ENCODE data around the gene TM4SF1. TPM values are rescaled to one million over a fixed set of nuclear protein-coding genes. Genes with fewer than 3 reads are reported as not detected.

The TM4SF1 gene
- total RNA-seq, 4 donors from 2014 or later, result 80.4 to 96.4 (median 83.6) TPM

- no peak overlapping the region for H3K4me3 ChIP-seq
- 86% methylated on average over 5 of the region's 6 CpGs for WGBS
- DNase-seq (ENCODE audit: low spot score in 2 of 2), result no peak
- no peaks in the 10 kb centered on the region for H3K27me3 ChIP-seq
- no peak overlapping the region for H3K27ac ChIP-seq
- peaks cover 47% of the 10 kb centered on the region for H3K4me1 ChIP-seq
- H3K9me3 ChIP-seq, result no peaks in the 10 kb centered on the region
- no peaks in the 10 kb centered on the region for H3K36me3 ChIP-seq
- TF ChIP-seq CTCF (IDR thresholded peaks at IDR 0.05) (no peak), POLR2A (IDR thresholded peaks at IDR 0.05) (no peak), POLR2AphosphoS5 (IDR thresholded peaks at IDR 0.05) (no peak), EP300 (IDR thresholded peaks at IDR 0.05) (no peak)
Measured at GRCh38 chr3:149390772-149391212, 13.3 kb upstream of the TM4SF1 start.

- Histone ChIP-seq H3K4me3 (no peak overlapping the region), H3K36me3 (no peaks in the 10 kb centered on the region), H3K4me1 (peaks cover 52% of the 10 kb centered on the region), H3K27me3 (no peaks in the 10 kb centered on the region), H3K27ac (no peak overlapping the region), H3K9me3 (no peaks in the 10 kb centered on the region)
- DNase-seq (ENCODE audit: low spot score in 2 of 2), result no peak
- TF ChIP-seq CTCF (IDR thresholded peaks at IDR 0.05) (no peak), EP300 (IDR thresholded peaks at IDR 0.05) (no peak), POLR2AphosphoS5 (IDR thresholded peaks at IDR 0.05) (no peak), POLR2A (IDR thresholded peaks at IDR 0.05) (no peak)
- WGBS, result 81% methylated on average over 2 of the region's 2 CpGs
Measured at GRCh38 chr3:149390294-149390693, 12.8 kb upstream of the TM4SF1 start.

GRCh38 chr3:149388531-149389417 lies 11.3 kb upstream of the TM4SF1 start:
- H3K27ac ChIP-seq, result peak overlapping the region; percentile 92
- no peaks in the 10 kb centered on the region for H3K36me3 ChIP-seq
- no peaks in the 10 kb centered on the region for H3K9me3 ChIP-seq
- H3K4me3 ChIP-seq, result no peak overlapping the region
- H3K27me3 ChIP-seq, result no peaks in the 10 kb centered on the region
- WGBS, result 76% methylated on average over 3 of the region's 3 CpGs
- DNase-seq (ENCODE audit: low spot score in 2 of 2), result no peak
- peaks cover 55% of the 10 kb centered on the region for H3K4me1 ChIP-seq
- TF ChIP-seq EP300 (IDR thresholded peaks at IDR 0.05), result no peak
- TF ChIP-seq POLR2A (IDR thresholded peaks at IDR 0.05), result no peak
- TF ChIP-seq POLR2AphosphoS5 (IDR thresholded peaks at IDR 0.05), result no peak
- no peak for TF ChIP-seq CTCF (IDR thresholded peaks at IDR 0.05)

- Histone ChIP-seq H3K27ac (peak overlapping the region; percentile 92), H3K27me3 (no peaks in the 10 kb centered on the region), H3K9me3 (no peaks in the 10 kb centered on the region), H3K36me3 (no peaks in the 10 kb centered on the region), H3K4me1 (peaks cover 47% of the 10 kb centered on the region), H3K4me3 (no peak overlapping the region)
- TF ChIP-seq CTCF (IDR thresholded peaks at IDR 0.05) (no peak), POLR2AphosphoS5 (IDR thresholded peaks at IDR 0.05) (no peak), EP300 (IDR thresholded peaks at IDR 0.05) (no peak), POLR2A (IDR thresholded peaks at IDR 0.05) (no peak)
- DNase-seq (ENCODE audit: low spot score in 2 of 2), result no peak
- 76% methylated on average over 8 of the region's 8 CpGs for WGBS
Measured at GRCh38 chr3:149388001-149388440, 10.6 kb upstream of the TM4SF1 start.

GRCh38 chr3:149386299-149386606 lies 8.8 kb upstream of the TM4SF1 start:
- no peak for DNase-seq (ENCODE audit: low spot score in 2 of 2)
- H3K4me3 ChIP-seq, result no peak overlapping the region
- no peaks in the 10 kb centered on the region for H3K27me3 ChIP-seq
- H3K9me3 ChIP-seq, result no peaks in the 10 kb centered on the region
- H3K27ac ChIP-seq, result peak overlapping the region; percentile 92
- H3K36me3 ChIP-seq, result no peaks in the 10 kb centered on the region
- WGBS, result 42% methylated on average over 1 of the region's 1 CpG
- no peak for TF ChIP-seq CTCF (IDR thresholded peaks at IDR 0.05)
- TF ChIP-seq POLR2A (IDR thresholded peaks at IDR 0.05), result no peak
- no peak for TF ChIP-seq POLR2AphosphoS5 (IDR thresholded peaks at IDR 0.05)
- TF ChIP-seq EP300 (IDR thresholded peaks at IDR 0.05), result no peak
- peaks cover 57% of the 10 kb centered on the region for H3K4me1 ChIP-seq

Data from suprapubic skin (tissue), 4 donors.